ENCODE data around the gene RELT.

DNA sequence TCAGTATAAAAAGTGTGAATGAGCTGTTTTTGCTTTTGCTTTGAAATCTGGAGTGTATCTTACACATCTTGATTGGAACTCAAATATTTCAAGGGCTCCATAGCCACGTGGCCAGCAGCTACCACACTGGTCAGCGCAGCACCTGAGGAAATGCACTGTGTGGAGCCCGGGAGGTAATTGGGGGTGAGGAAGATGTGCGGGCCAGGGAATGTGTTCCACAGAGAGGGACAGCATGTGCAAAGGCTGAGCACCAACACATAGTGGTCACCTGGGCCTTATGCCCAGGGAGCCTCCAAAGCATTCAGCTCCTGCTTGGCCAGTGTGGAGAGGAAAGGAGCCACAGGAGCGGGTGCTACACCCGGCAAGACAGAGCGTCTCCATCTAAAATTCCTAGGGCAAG is 20.8 kb downstream of the RELT start:
- no peak for TF ChIP-seq MEF2D (tag; conservative IDR thresholded peaks at IDR 0.05; ENCODE audit: low read depth)
- TF ChIP-seq SMC3 (conservative IDR thresholded peaks at IDR 0.05; ENCODE audit: insufficient read depth, low read depth, low read length) = no peak
- TF ChIP-seq, protein P1, sequence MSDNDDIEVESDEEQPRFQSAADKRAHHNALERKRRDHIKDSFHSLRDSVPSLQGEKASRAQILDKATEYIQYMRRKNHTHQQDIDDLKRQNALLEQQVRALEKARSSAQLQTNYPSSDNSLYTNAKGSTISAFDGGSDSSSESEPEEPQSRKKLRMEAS (CRISPR knock-in tag; IDR thresholded peaks at IDR 0.05) = no peak
- TF ChIP-seq, protein P2, sequence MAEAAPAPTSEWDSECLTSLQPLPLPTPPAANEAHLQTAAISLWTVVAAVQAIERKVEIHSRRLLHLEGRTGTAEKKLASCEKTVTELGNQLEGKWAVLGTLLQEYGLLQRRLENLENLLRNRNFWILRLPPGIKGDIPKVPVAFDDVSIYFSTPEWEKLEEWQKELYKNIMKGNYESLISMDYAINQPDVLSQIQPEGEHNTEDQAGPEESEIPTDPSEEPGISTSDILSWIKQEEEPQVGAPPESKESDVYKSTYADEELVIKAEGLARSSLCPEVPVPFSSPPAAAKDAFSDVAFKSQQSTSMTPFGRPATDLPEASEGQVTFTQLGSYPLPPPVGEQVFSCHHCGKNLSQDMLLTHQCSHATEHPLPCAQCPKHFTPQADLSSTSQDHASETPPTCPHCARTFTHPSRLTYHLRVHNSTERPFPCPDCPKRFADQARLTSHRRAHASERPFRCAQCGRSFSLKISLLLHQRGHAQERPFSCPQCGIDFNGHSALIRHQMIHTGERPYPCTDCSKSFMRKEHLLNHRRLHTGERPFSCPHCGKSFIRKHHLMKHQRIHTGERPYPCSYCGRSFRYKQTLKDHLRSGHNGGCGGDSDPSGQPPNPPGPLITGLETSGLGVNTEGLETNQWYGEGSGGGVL (CRISPR knock-in tag; IDR thresholded peaks at IDR 0.05) = no peak
- TF ChIP-seq, protein P3, sequence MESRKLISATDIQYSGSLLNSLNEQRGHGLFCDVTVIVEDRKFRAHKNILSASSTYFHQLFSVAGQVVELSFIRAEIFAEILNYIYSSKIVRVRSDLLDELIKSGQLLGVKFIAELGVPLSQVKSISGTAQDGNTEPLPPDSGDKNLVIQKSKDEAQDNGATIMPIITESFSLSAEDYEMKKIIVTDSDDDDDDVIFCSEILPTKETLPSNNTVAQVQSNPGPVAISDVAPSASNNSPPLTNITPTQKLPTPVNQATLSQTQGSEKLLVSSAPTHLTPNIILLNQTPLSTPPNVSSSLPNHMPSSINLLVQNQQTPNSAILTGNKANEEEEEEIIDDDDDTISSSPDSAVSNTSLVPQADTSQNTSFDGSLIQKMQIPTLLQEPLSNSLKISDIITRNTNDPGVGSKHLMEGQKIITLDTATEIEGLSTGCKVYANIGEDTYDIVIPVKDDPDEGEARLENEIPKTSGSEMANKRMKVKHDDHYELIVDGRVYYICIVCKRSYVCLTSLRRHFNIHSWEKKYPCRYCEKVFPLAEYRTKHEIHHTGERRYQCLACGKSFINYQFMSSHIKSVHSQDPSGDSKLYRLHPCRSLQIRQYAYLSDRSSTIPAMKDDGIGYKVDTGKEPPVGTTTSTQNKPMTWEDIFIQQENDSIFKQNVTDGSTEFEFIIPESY (CRISPR knock-in tag; IDR thresholded peaks at IDR 0.05) = no peak
- TF ChIP-seq, protein P4, sequence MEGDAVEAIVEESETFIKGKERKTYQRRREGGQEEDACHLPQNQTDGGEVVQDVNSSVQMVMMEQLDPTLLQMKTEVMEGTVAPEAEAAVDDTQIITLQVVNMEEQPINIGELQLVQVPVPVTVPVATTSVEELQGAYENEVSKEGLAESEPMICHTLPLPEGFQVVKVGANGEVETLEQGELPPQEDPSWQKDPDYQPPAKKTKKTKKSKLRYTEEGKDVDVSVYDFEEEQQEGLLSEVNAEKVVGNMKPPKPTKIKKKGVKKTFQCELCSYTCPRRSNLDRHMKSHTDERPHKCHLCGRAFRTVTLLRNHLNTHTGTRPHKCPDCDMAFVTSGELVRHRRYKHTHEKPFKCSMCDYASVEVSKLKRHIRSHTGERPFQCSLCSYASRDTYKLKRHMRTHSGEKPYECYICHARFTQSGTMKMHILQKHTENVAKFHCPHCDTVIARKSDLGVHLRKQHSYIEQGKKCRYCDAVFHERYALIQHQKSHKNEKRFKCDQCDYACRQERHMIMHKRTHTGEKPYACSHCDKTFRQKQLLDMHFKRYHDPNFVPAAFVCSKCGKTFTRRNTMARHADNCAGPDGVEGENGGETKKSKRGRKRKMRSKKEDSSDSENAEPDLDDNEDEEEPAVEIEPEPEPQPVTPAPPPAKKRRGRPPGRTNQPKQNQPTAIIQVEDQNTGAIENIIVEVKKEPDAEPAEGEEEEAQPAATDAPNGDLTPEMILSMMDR (IDR thresholded peaks at IDR 0.05 in 2 of 3, conservative IDR thresholded peaks at IDR 0.05 in 1 of 3; ENCODE audit: insufficient read depth in 2 of 3, low read depth in 1 of 3, low read length in 3 of 3) = no peak
- TF ChIP-seq, protein P5, sequence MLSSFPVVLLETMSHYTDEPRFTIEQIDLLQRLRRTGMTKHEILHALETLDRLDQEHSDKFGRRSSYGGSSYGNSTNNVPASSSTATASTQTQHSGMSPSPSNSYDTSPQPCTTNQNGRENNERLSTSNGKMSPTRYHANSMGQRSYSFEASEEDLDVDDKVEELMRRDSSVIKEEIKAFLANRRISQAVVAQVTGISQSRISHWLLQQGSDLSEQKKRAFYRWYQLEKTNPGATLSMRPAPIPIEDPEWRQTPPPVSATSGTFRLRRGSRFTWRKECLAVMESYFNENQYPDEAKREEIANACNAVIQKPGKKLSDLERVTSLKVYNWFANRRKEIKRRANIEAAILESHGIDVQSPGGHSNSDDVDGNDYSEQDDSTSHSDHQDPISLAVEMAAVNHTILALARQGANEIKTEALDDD (IDR thresholded peaks at IDR 0.05) = no peak
- TF ChIP-seq, protein P6, sequence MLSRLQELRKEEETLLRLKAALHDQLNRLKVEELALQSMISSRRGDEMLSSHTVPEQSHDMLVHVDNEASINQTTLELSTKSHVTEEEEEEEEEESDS (CRISPR knock-in tag; IDR thresholded peaks at IDR 0.05) = no peak
- no peak for TF ChIP-seq MXI1 (IDR thresholded peaks at IDR 0.05; ENCODE audit: low read depth, low read length)
- no peak for TF ChIP-seq CREB1 (IDR thresholded peaks at IDR 0.05)
- TF ChIP-seq CREB1 (CRISPR knock-in tag; IDR thresholded peaks at IDR 0.05) = no peak
- TF ChIP-seq KLF6 (CRISPR knock-in tag; IDR thresholded peaks at IDR 0.05; ENCODE audit: borderline replicate concordance) = no peak
- TF ChIP-seq, protein P7, sequence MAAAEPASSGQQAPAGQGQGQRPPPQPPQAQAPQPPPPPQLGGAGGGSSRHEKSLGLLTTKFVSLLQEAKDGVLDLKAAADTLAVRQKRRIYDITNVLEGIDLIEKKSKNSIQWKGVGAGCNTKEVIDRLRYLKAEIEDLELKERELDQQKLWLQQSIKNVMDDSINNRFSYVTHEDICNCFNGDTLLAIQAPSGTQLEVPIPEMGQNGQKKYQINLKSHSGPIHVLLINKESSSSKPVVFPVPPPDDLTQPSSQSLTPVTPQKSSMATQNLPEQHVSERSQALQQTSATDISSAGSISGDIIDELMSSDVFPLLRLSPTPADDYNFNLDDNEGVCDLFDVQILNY (CRISPR knock-in tag; IDR thresholded peaks at IDR 0.05) = no peak

Data from K562 (cell line).